HL-60 (cell line): ENCODE data around the gene PLXNB2.

ENCODE experiments used
- DNase-seq, 2 experiments: peaks; one replicate each; pipeline ENCODE4 v3.0.0-alpha.2; 2010 to 2020; ENCODE audit warnings: low read depth in 1 of 2, low spot score in 1 of 2
- H3K27ac ChIP-seq: fragments of 250-450 bp; sonication (Bioruptor Pico); replicated peaks from 2 replicates; pipeline ENCODE4 v1.5.1; 2020; ENCODE audit warnings: mild to moderate bottlenecking, moderate library complexity
- H3K27me3 ChIP-seq: fragments of 250-450 bp; sonication (Bioruptor Pico); 2 replicates; pipeline ENCODE4 v1.5.1; 2021; ENCODE audit warnings: mild to moderate bottlenecking, moderate library complexity; ENCODE audit not compliant: insufficient read depth, poor library complexity, severe bottlenecking
- H3K4me3 ChIP-seq: replicated peaks from 2 replicates; pipeline ENCODE4 v1.5.1; 2011; ENCODE audit warnings: mild to moderate bottlenecking, control low read depth, low read length; ENCODE audit not compliant: insufficient read depth
- CTCF ChIP-seq: IDR thresholded peaks from one replicate; pipeline ENCODE4 v1.5.1; 2011; ENCODE audit warnings: low read length, control low read depth, inconsistent platforms; ENCODE audit not compliant: insufficient read depth
- GABPA ChIP-seq: IDR thresholded peaks from 2 replicates; pipeline ENCODE4 v1.6.1; 2012; ENCODE audit warnings: low read depth
- POLR2AphosphoS5 ChIP-seq: IDR thresholded peaks from 2 replicates; pipeline ENCODE4 v1.6.1; 2012; ENCODE audit warnings: low read depth
- REST ChIP-seq: IDR thresholded peaks from 2 replicates; pipeline ENCODE4 v1.6.1; 2012; ENCODE audit warnings: low read depth; ENCODE audit not compliant: insufficient replicate concordance
- SPI1 ChIP-seq: IDR thresholded peaks from 2 replicates; pipeline ENCODE4 v1.6.1; 2012; ENCODE audit warnings: low read depth, mild to moderate bottlenecking, borderline replicate concordance

Gene PLXNB2

GRCh38 chr22:50278956-50279619, 28.4 kb downstream of the PLXNB2 start:
- Histone ChIP-seq H3K27ac (no peak overlapping the region), H3K27me3 (no peaks in the 10 kb centered on the region), H3K4me3 (no peak overlapping the region)
- DNase-seq, result no peak
- TF ChIP-seq REST (no peak), GABPA (no peak), CTCF (no peak), POLR2AphosphoS5 (no peak), SPI1 (no peak)

- no peaks in the 10 kb centered on the region for H3K27me3 ChIP-seq
- TF ChIP-seq GABPA (no peak), REST (no peak), SPI1 (no peak), CTCF (no peak), POLR2AphosphoS5 (no peak)
- H3K4me3 ChIP-seq, result no peak overlapping the region
- H3K27ac ChIP-seq, result no peak overlapping the region
- DNase-seq, result no peak
These were observed 29.0 kb downstream of the PLXNB2 start for GRCh38 chr22:50278461-50278860.

- no peak for DNase-seq
- Histone ChIP-seq H3K27ac (no peak overlapping the region), H3K27me3 (no peaks in the 10 kb centered on the region), H3K4me3 (no peak overlapping the region)
- no peak for TF ChIP-seq SPI1
- no peak for TF ChIP-seq CTCF
- TF ChIP-seq POLR2AphosphoS5, result no peak
- TF ChIP-seq REST, result no peak
- TF ChIP-seq GABPA, result no peak
These were observed 29.7 kb downstream of the PLXNB2 start for GRCh38 chr22:50277761-50278160.
